Cardiac muscle cell (in vitro differentiated cells and primary cell): ENCODE measurements around the gene YWHAQ. TPM values are rescaled to one million over a fixed set of nuclear protein-coding genes. Genes with fewer than 3 reads are reported as not detected.
A peak's percentile ranks its signal among the peaks of the same experiment; 100 is the strongest.

ENCODE experiments used
- DNase-seq, 2 donors: peaks; one replicate each; pipeline versions ENCODE4 v3.0.0 to v3.0.0-alpha.2; 2010 to 2017; ENCODE audit warnings: low read depth in 1 of 2, low spot score in 1 of 2
- H3K27ac ChIP-seq: fragments of 200-600 bp; sonication (generic); 2 replicates; pipeline ENCODE4 v1.5.1; 2016
- H3K27me3 ChIP-seq: fragments of 200-600 bp; sonication (generic); 2 replicates; pipeline ENCODE4 v1.6.0; 2016; ENCODE audit warnings: control low read depth
- H3K36me3 ChIP-seq: fragments of 200-600 bp; sonication (generic); 2 replicates; pipeline ENCODE4 v1.5.1; 2016; ENCODE audit warnings: control low read depth
- H3K4me1 ChIP-seq: fragments of 200-600 bp; sonication (generic); 2 replicates; pipeline ENCODE4 v1.8.1; 2017; ENCODE audit warnings: low read depth, mild to moderate bottlenecking, mixed run types
- H3K4me3 ChIP-seq: fragments of 200-600 bp; sonication (generic); 2 replicates; pipeline ENCODE4 v1.5.1; 2016; ENCODE audit warnings: mild to moderate bottlenecking
- H3K9me3 ChIP-seq: fragments of 200-600 bp; sonication (generic); 2 replicates; pipeline ENCODE4 v1.5.1; 2017; ENCODE audit warnings: low read depth, mild to moderate bottlenecking, control low read depth
- polyA plus RNA-seq: library from polyadenylated mRNA; unstranded; fragments of >200 nt; fragmentation: Nextera tagmentation; extraction: Ambion mirVana; gene quantifications from 2 replicates; pipeline ENCODE4 v1.2.1, GENCODE V29; 2016
- total RNA-seq: library from RNA; depleted of rRNA; stranded (reverse); fragments of >200 nt; gene quantifications from 2 replicates; pipeline ENCODE4 v1.2.3, GENCODE V29; 2016
- TF ChIP-seq, protein P1 (sequence below): IDR thresholded peaks from 2 replicates; pipeline ENCODE4 v1.5.1; 2012; ENCODE audit warnings: low read depth, mild to moderate bottlenecking, low read length

YWHAQ gene
- 240 and 317 TPM in 2 replicates for total RNA-seq
- 439 and 455 TPM in 2 replicates for polyA plus RNA-seq

DNA sequence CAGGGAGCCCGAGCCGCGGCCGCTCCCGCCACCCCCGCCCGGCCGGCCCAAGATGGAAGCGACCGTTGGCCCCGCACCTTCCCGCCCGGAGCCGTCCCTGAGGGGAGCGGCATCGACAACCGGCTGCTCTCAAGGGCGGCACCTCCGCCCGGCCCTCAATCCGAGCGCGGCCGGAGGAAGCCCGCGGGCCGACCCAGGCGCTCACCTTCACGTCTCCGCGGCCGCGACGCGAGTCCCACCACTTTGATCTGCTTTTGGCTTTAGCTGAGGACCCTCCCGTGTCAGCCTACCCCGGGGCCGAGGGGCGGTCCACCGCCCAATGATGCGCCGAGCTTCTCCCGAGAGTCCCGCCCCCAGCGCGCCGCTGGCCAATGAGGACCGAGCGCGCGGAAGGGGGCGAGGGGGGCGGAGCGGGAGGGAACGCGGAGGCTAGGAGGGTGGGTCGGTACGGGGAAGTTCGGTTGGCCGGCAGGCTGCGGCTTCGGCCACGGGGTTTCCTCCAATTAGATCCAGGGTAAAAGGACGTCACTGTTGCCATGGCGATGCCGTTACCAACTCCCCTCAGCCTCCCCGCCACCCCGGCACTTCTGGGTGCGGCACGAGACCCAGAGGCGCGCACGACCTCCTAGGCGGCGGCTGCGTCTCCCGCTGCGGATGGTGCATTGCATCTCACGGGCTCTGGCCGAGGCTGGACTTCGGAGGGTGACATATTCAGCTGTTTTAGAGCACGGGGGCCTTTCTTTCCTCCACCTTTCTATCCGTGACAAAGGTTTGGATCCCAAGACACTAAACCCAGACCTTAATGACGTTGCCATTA lies at the start of gene YWHAQ:
Gene YWHAQ (minus strand): TSS at position 262 of the 817 bp plus-strand sequence. CDS start 545 bp downstream, outside the sequence.
- H3K36me3 ChIP-seq: peaks cover 16% of the 10 kb centered on the region
- TF ChIP-seq, protein P1, sequence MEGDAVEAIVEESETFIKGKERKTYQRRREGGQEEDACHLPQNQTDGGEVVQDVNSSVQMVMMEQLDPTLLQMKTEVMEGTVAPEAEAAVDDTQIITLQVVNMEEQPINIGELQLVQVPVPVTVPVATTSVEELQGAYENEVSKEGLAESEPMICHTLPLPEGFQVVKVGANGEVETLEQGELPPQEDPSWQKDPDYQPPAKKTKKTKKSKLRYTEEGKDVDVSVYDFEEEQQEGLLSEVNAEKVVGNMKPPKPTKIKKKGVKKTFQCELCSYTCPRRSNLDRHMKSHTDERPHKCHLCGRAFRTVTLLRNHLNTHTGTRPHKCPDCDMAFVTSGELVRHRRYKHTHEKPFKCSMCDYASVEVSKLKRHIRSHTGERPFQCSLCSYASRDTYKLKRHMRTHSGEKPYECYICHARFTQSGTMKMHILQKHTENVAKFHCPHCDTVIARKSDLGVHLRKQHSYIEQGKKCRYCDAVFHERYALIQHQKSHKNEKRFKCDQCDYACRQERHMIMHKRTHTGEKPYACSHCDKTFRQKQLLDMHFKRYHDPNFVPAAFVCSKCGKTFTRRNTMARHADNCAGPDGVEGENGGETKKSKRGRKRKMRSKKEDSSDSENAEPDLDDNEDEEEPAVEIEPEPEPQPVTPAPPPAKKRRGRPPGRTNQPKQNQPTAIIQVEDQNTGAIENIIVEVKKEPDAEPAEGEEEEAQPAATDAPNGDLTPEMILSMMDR: no peak
- H3K4me3 ChIP-seq: peak within 1 kb of the TSS; percentile 83
- peak; percentile 99 to 100 for DNase-seq
- peak within 1 kb of the TSS; percentile 96 for H3K27ac ChIP-seq
- H3K27me3 ChIP-seq: no peaks in the 10 kb centered on the region
- no peaks in the 10 kb centered on the region for H3K9me3 ChIP-seq
- H3K4me1 ChIP-seq: peaks cover 35% of the 10 kb centered on the region

DNA sequence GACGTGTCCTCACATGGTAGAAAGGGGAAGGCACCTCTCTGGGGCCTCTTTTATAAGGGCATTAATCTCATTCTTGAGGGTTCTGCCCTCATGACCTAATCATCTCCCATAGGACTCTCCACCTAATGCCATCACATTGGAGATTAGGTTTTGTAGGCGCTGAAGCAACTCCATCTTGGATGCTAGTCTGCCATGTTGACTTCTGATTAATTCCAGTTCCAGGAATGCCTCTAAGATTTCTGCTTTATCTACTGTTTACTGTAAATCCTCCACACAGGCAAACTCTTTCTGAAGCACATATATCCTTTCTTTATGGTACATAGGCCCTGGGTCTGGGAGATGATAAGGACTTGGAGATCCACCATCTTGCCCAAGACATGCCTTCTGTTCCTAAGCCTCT lies 49.3 kb upstream of the YWHAQ start:
- Histone ChIP-seq H3K4me1 (no peaks in the 10 kb centered on the region), H3K4me3 (no peak overlapping the region), H3K9me3 (no peaks in the 10 kb centered on the region), H3K36me3 (no peaks in the 10 kb centered on the region), H3K27ac (no peak overlapping the region), H3K27me3 (no peaks in the 10 kb centered on the region)
- TF ChIP-seq, protein P1: no peak
- no peak for DNase-seq

DNA sequence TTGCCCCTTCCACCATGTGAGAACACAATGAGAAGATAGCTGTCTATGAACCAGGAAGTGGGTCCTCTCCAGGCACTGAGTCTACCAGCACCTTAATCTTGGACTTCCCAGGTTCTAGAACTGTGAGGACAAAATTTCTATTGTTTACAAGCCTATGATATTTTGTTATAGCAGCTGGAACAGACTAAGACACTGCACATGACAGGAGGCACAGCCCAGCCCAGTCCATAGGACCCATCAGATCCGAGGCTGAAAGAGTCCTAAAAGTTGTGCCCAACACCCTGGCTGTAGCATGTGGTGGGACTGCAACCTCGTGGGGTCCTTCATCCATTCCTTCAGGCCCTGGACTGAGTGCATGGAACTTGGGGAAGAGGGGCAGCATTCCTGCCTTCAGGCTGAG lies 48.4 kb upstream of the YWHAQ start:
- Histone ChIP-seq H3K9me3 (no peaks in the 10 kb centered on the region), H3K4me1 (no peaks in the 10 kb centered on the region), H3K4me3 (no peak overlapping the region), H3K36me3 (no peaks in the 10 kb centered on the region), H3K27me3 (no peaks in the 10 kb centered on the region), H3K27ac (no peak overlapping the region)
- TF ChIP-seq, protein P1: no peak
- DNase-seq: no peak

GRCh38 chr2:9678544-9678943 lies 47.7 kb upstream of the YWHAQ start:
- TF ChIP-seq, protein P1: no peak

DNA sequence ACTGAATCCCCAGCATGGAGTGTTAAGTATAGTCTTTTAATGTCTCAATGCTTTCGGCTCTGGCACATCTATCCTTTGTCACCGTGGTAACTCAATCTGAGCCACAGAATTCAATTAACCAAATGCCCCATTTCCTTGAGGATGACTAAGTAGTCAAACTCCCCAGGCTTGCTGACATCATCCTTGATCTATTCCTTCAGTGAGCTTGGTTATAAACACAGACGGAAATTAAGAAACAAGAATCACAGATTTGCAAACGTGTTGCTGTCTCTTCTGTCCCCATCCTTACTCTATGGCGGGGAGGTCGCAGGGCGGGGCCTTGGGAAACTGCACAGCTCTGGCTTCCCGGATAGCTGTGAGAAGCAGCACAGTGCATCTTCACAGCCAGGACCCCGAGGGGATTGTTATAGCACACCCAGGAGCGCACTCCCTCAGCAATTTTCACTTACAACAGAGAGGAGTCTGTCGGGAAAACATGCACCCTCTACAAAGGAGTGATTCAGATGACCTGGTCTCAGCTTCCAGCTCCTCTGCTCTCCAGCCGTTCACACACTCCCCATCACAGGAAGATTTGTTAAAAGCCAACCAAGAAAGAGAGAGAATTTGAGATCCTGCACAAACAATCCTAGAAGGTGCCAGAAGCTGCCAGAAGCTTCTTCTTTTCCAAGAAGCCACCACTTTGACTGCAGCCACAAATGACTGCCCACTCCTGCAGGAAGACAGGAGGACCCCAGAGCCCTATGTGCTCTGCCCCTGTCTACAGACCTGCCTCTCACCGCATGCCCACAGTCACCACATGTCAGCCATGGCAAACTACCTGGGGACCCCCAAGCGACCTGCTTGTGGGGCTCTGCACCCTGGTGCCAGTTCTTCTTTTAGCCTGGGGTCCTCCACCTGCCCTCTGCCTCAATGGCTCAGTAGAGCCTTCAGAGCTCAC lies 44.9 kb upstream of the YWHAQ start:
- peak in 1 of 2 donors; percentile 82 for DNase-seq
- Histone ChIP-seq H3K4me1 (no peaks in the 10 kb centered on the region), H3K27ac (no peak overlapping the region), H3K36me3 (no peaks in the 10 kb centered on the region), H3K27me3 (no peaks in the 10 kb centered on the region), H3K4me3 (no peak overlapping the region), H3K9me3 (no peaks in the 10 kb centered on the region)
- TF ChIP-seq, protein P1: no peak

More at GRCh38 chr2:9678544-9678943, 47.7 kb upstream of the YWHAQ start:
- no peaks in the 10 kb centered on the region for H3K9me3 ChIP-seq
- H3K27me3 ChIP-seq: no peaks in the 10 kb centered on the region
- H3K4me1 ChIP-seq: no peaks in the 10 kb centered on the region
- DNase-seq: no peak
- no peak overlapping the region for H3K27ac ChIP-seq
- H3K36me3 ChIP-seq: no peaks in the 10 kb centered on the region
- no peak overlapping the region for H3K4me3 ChIP-seq
